Measurements from ENCODE around the gene PCBP4. TPM values are rescaled to one million over a fixed set of nuclear protein-coding genes. Genes with fewer than 3 reads are reported as not detected.

The PCBP4 gene
- polyA plus RNA-seq, 3 donors = 11.7 to 46.0 (median 18.9) TPM

Other genes starting within 250 kb of the PCBP4 start
- gene IQCF6, start 188.2 kb downstream of the PCBP4 start, polyA plus RNA-seq = not detected
- gene IQCF2, start 105.8 kb downstream of the PCBP4 start, polyA plus RNA-seq = not detected
- not detected for gene IQCF5, start 91.9 kb downstream of the PCBP4 start, polyA plus RNA-seq
- gene IQCF1, start 64.1 kb downstream of the PCBP4 start, polyA plus RNA-seq = not detected
- 10 to 100 TPM; 16.5 to 35.7 (median 18.0) TPM for gene RRP9, start 25.6 kb downstream of the PCBP4 start, polyA plus RNA-seq
- gene PARP3, start 25.1 kb downstream of the PCBP4 start, polyA plus RNA-seq = 10 to 100 TPM in 2 of 3 donors, 1 to 10 TPM in 1; 5.0 to 25.5 (median 19.6) TPM
- under 1 TPM in 2 of 3 donors, not detected in 1; 0.07 to 0.28 TPM for gene GPR62, start 12.1 kb downstream of the PCBP4 start, polyA plus RNA-seq
- gene ABHD14B, start 6.6 kb upstream of the PCBP4 start, polyA plus RNA-seq = 100 to 1,000 TPM in 2 of 3 donors, 10 to 100 TPM in 1; 50.8 to 128 (median 118) TPM
- gene ABHD14A, start 7.6 kb upstream of the PCBP4 start, polyA plus RNA-seq = 10 to 100 TPM; 17.2 to 48.4 (median 46.1) TPM
- gene ACY1, start 16.1 kb upstream of the PCBP4 start, polyA plus RNA-seq = 10 to 100 TPM; 22.6 to 73.7 (median 46.8) TPM
- gene RPL29, start 28.4 kb upstream of the PCBP4 start, polyA plus RNA-seq = 1,000 to 10,000 TPM; 1,845 to 3,201 (median 3,021) TPM
- 1 to 10 TPM; 3.2 to 10.0 (median 9.4) TPM for gene DUSP7, start 89.1 kb upstream of the PCBP4 start, polyA plus RNA-seq
- 1 to 10 TPM in 1 of 3 donors, under 1 TPM in 2; 0.74 to 2.6 (median 0.90) TPM for gene POC1A, start 187.0 kb upstream of the PCBP4 start, polyA plus RNA-seq
- 10 to 100 TPM; 17.1 to 70.8 (median 37.3) TPM for gene ALAS1, start 230.7 kb upstream of the PCBP4 start, polyA plus RNA-seq